ENCODE data around the gene DDIT4L. TPM values are rescaled to one million over a fixed set of nuclear protein-coding genes. Genes with fewer than 3 reads are reported as not detected.

DDIT4L gene
- total and polyA plus RNA-seq, 2 of the 4 experiments (the other 2 are of a cell fraction), result 3.1 to 3.9 TPM

GRCh38 chr4:100147684-100148083 lies 42.6 kb downstream of the DDIT4L start:
- H3K4me2 ChIP-seq (ENCODE audit: low read depth, low read length), result no peak overlapping the region
- POLR2A ChIA-PET (ENCODE audit: unreplicated experiment), result no interaction called here
- H3K4me1 ChIP-seq (ENCODE audit: control insufficient read depth, insufficient read depth, low read length), result no peaks in the 10 kb centered on the region
- no peak overlapping the region for H3K18ac ChIP-seq (ENCODE audit: low read depth, low read length)
- H3K9me3 ChIP-seq (ENCODE audit: control insufficient read depth, insufficient read depth, low read length), result no peaks in the 10 kb centered on the region
- H2AFZ ChIP-seq (replicated peaks; ENCODE audit: low read length, poor library complexity), result no peak overlapping the region
- no peak overlapping the region for H2AK5ac ChIP-seq (ENCODE audit: low read depth, low read length)
- no peak overlapping the region for H2BK15ac ChIP-seq (ENCODE audit: low read depth, low read length)
- H3K9me1 ChIP-seq (ENCODE audit: insufficient read depth, low read length), result no peaks in the 10 kb centered on the region
- H4K5ac ChIP-seq (ENCODE audit: low read depth, low read length), result no peak overlapping the region
- H3K23ac ChIP-seq (ENCODE audit: low read depth, low read length), result no peak overlapping the region
- H4K20me1 ChIP-seq (ENCODE audit: insufficient read depth, low read length), result no peaks in the 10 kb centered on the region
- H4K91ac ChIP-seq (ENCODE audit: insufficient read depth, low read depth, low read length), result no peak overlapping the region
- H3K27me3 ChIP-seq (ENCODE audit: control insufficient read depth, insufficient read depth, low read length), result no peaks in the 10 kb centered on the region
- TF ChIP-seq RCOR1 (IDR thresholded peaks at IDR 0.05; ENCODE audit: insufficient replicate concordance, low read length), result no peak
- no peak for TF ChIP-seq MAFK (IDR thresholded peaks at IDR 0.05; ENCODE audit: low read depth, low read length)
- TF ChIP-seq NFE2L2 (IDR thresholded peaks at IDR 0.05; ENCODE audit: low read depth, low read length), result no peak
- TF ChIP-seq RFX5 (IDR thresholded peaks at IDR 0.05; ENCODE audit: low read depth, low read length), result no peak
- TF ChIP-seq, protein P1, sequence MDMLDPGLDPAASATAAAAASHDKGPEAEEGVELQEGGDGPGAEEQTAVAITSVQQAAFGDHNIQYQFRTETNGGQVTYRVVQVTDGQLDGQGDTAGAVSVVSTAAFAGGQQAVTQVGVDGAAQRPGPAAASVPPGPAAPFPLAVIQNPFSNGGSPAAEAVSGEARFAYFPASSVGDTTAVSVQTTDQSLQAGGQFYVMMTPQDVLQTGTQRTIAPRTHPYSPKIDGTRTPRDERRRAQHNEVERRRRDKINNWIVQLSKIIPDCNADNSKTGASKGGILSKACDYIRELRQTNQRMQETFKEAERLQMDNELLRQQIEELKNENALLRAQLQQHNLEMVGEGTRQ (IDR thresholded peaks at IDR 0.05; ENCODE audit: low read depth, low read length), result no peak
- no peak for TF ChIP-seq RAD21 (IDR thresholded peaks at IDR 0.05; ENCODE audit: low read length)
- no peak for TF ChIP-seq MAZ (IDR thresholded peaks at IDR 0.05; ENCODE audit: borderline replicate concordance, low read depth, low read length)
- no peak for TF ChIP-seq BHLHE40 (IDR thresholded peaks at IDR 0.05; ENCODE audit: low read depth, low read length)
- TF ChIP-seq SMC3 (IDR thresholded peaks at IDR 0.05; ENCODE audit: low read depth, low read length), result no peak
- TF ChIP-seq, protein P2, sequence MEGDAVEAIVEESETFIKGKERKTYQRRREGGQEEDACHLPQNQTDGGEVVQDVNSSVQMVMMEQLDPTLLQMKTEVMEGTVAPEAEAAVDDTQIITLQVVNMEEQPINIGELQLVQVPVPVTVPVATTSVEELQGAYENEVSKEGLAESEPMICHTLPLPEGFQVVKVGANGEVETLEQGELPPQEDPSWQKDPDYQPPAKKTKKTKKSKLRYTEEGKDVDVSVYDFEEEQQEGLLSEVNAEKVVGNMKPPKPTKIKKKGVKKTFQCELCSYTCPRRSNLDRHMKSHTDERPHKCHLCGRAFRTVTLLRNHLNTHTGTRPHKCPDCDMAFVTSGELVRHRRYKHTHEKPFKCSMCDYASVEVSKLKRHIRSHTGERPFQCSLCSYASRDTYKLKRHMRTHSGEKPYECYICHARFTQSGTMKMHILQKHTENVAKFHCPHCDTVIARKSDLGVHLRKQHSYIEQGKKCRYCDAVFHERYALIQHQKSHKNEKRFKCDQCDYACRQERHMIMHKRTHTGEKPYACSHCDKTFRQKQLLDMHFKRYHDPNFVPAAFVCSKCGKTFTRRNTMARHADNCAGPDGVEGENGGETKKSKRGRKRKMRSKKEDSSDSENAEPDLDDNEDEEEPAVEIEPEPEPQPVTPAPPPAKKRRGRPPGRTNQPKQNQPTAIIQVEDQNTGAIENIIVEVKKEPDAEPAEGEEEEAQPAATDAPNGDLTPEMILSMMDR (conservative IDR thresholded peaks at IDR 0.05; ENCODE audit: low read depth, low read length), result no peak
- TF ChIP-seq, protein P3, sequence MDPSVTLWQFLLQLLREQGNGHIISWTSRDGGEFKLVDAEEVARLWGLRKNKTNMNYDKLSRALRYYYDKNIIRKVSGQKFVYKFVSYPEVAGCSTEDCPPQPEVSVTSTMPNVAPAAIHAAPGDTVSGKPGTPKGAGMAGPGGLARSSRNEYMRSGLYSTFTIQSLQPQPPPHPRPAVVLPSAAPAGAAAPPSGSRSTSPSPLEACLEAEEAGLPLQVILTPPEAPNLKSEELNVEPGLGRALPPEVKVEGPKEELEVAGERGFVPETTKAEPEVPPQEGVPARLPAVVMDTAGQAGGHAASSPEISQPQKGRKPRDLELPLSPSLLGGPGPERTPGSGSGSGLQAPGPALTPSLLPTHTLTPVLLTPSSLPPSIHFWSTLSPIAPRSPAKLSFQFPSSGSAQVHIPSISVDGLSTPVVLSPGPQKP (IDR thresholded peaks at IDR 0.05; ENCODE audit: borderline replicate concordance, low read depth, low read length), result no peak
- no peak for TF ChIP-seq FOS (IDR thresholded peaks at IDR 0.05; ENCODE audit: low read depth, low read length)
- TF ChIP-seq POLR2A (IDR thresholded peaks at IDR 0.05; ENCODE audit: low read depth, low read length), result no peak
- TF ChIP-seq MXI1 (IDR thresholded peaks at IDR 0.05; ENCODE audit: borderline replicate concordance, low read depth, low read length), result no peak
- no peak for TF ChIP-seq CHD1 (IDR thresholded peaks at IDR 0.05; ENCODE audit: low read depth, low read length)
- no peak overlapping the region for H3K56ac ChIP-seq (ENCODE audit: extremely low read depth, insufficient read depth, low read length)
- H3K14ac ChIP-seq (replicated peaks; ENCODE audit: low read depth, low read length), result no peak overlapping the region
- BruUV-seq (replicated peaks), result no TSS peak
- no peak for DNase-seq
- H3K79me1 ChIP-seq (ENCODE audit: low read depth in 1 of 2, low read length in 2 of 2), result no peaks in the 10 kb centered on the region
- H2BK20ac ChIP-seq (ENCODE audit: low read depth, low read length), result no peak overlapping the region
- CTCF ChIA-PET, result no interaction called here
- no peak overlapping the region for H2BK120ac ChIP-seq (ENCODE audit: low read depth, low read length)
- 0% methylated on average over 1 of the region's 1 CpG; no CpG with 5 or more reads in 1 of the 2 experiments for WGBS, 2 experiments (ENCODE audit: extremely low coverage in 2 of 2, insufficient read length in 1 of 2)
- H3K27ac ChIP-seq (ENCODE audit: insufficient read depth, low read length), result no peak overlapping the region
- no peak overlapping the region for H4K8ac ChIP-seq (ENCODE audit: low read depth in 2 of 2, low read length in 2 of 2)
- no peak overlapping the region for H2BK5ac ChIP-seq (ENCODE audit: low read depth, low read length, poor library complexity, severe bottlenecking)
- H3K36me3 ChIP-seq (ENCODE audit: control insufficient read depth, insufficient read depth, low read length), result no peaks in the 10 kb centered on the region
- H3K4ac ChIP-seq (ENCODE audit: low read depth, low read length), result no peak overlapping the region
- no peak overlapping the region for H3K4me3 ChIP-seq (ENCODE audit: insufficient read depth, low read depth, low read length)
- intact Hi-C loops (cut with micrococcal nuclease) (no loop called here), in situ Hi-C loops (cut with MboI; ENCODE audit: low sequenced_read_pairs) (loop anchor here (25.0 kb wide), 1 partner anchor 90 kb away; no protein-coding TSS in a partner anchor), dilution Hi-C loops (cut with HindIII; ENCODE audit: low sequenced_read_pairs, unreplicated experiment) (no loop called here)
- no peak overlapping the region for H3K9ac ChIP-seq (ENCODE audit: low read depth, low read length)
- H2AK9ac ChIP-seq (replicated peaks; ENCODE audit: low read depth, low read length, poor library complexity), result no peak overlapping the region
- ATAC-seq (ENCODE audit: low read depth), result no peak
